Brain microvascular endothelial cell (primary cell): ENCODE data around the gene CNNM2.

Experiments used
- DNase-seq: peaks from one replicate; pipeline ENCODE4 v3.0.0-alpha.2; 2020
- H3K27ac ChIP-seq: fragments of 250-450 bp; sonication (Bioruptor Pico); 2 replicates; pipeline ENCODE4 v1.5.1; 2020; ENCODE audit warnings: mild to moderate bottlenecking, moderate library complexity
- H3K27me3 ChIP-seq: fragments of 250-450 bp; sonication (Bioruptor Pico); replicated peaks from 2 replicates; pipeline ENCODE4 v1.5.1; 2020; ENCODE audit warnings: mild to moderate bottlenecking
- H3K36me3 ChIP-seq: fragments of 250-450 bp; sonication (Bioruptor Pico); replicated peaks from 2 replicates; pipeline ENCODE4 v1.5.1; 2020; ENCODE audit warnings: mild to moderate bottlenecking
- H3K4me3 ChIP-seq: 2 replicates; pipeline ENCODE4 v1.5.1; 2011; ENCODE audit warnings: low read depth, mild to moderate bottlenecking, control low read depth, low read length, moderate library complexity
- in situ Hi-C: cut with HindIII; loops from 2 replicates; pipeline ENCODE4 v1.10.0; 2017; ENCODE audit warnings: low sequenced_read_pairs, low pct_ligation_motif_present
- TF ChIP-seq, protein P1 (sequence below): IDR thresholded peaks from 2 replicates; pipeline ENCODE4 v1.5.1; 2011; ENCODE audit warnings: low read depth, mild to moderate bottlenecking, moderate library complexity, low read length, control low read depth, inconsistent platforms; ENCODE audit errors: missing control alignments

CNNM2 gene

DNA sequence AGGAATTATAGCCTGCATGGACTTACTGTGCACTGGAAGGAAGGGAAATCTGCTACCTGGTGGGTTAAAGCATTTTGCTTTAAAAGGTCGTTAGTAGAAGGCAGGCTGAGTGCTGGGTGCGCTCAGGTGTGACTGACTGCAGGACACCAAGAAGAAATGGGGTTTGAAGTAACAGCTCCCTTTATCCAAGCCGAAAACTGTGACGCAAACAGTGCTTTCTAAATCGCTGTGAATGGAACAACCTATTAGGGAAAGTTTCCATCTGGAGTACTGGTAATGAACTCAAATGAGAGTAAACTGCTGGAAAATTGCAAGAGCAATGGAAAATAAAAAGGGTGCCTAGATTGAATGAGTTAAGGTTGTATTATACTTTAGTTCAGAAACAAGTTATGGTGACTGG lies 95.3 kb downstream of the CNNM2 start:
- Histone ChIP-seq H3K4me3 (no peak overlapping the region), H3K27me3 (no peaks in the 10 kb centered on the region), H3K27ac (no peak overlapping the region), H3K36me3 (no peaks in the 10 kb centered on the region)
- TF ChIP-seq, protein P1, sequence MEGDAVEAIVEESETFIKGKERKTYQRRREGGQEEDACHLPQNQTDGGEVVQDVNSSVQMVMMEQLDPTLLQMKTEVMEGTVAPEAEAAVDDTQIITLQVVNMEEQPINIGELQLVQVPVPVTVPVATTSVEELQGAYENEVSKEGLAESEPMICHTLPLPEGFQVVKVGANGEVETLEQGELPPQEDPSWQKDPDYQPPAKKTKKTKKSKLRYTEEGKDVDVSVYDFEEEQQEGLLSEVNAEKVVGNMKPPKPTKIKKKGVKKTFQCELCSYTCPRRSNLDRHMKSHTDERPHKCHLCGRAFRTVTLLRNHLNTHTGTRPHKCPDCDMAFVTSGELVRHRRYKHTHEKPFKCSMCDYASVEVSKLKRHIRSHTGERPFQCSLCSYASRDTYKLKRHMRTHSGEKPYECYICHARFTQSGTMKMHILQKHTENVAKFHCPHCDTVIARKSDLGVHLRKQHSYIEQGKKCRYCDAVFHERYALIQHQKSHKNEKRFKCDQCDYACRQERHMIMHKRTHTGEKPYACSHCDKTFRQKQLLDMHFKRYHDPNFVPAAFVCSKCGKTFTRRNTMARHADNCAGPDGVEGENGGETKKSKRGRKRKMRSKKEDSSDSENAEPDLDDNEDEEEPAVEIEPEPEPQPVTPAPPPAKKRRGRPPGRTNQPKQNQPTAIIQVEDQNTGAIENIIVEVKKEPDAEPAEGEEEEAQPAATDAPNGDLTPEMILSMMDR = no peak
- in situ Hi-C loops = no loop called here
- no peak for DNase-seq

DNA sequence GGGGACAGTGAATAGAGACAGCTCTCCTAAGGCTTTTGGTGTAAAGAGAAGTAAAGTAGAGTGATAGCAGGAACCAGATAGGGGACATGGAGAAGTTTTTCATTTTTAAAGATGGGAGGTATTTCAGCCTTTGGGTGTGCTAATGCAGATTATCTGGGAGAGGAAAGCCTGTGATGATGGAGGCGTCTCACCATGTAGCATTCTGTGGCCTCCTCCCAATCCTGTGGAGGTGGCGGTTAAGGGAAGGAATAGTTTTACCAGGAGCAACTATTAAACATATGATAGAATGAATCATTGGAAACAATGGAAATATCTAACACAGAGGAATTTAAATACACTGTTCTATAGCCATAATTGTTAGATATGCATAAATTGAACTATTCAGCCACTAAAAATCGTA lies 101.3 kb downstream of the CNNM2 start:
- no peaks in the 10 kb centered on the region for H3K27me3 ChIP-seq
- in situ Hi-C loops = no loop called here
- DNase-seq = no peak
- H3K4me3 ChIP-seq = no peak overlapping the region
- H3K27ac ChIP-seq = no peak overlapping the region
- TF ChIP-seq, protein P1 = no peak
- no peaks in the 10 kb centered on the region for H3K36me3 ChIP-seq

DNA sequence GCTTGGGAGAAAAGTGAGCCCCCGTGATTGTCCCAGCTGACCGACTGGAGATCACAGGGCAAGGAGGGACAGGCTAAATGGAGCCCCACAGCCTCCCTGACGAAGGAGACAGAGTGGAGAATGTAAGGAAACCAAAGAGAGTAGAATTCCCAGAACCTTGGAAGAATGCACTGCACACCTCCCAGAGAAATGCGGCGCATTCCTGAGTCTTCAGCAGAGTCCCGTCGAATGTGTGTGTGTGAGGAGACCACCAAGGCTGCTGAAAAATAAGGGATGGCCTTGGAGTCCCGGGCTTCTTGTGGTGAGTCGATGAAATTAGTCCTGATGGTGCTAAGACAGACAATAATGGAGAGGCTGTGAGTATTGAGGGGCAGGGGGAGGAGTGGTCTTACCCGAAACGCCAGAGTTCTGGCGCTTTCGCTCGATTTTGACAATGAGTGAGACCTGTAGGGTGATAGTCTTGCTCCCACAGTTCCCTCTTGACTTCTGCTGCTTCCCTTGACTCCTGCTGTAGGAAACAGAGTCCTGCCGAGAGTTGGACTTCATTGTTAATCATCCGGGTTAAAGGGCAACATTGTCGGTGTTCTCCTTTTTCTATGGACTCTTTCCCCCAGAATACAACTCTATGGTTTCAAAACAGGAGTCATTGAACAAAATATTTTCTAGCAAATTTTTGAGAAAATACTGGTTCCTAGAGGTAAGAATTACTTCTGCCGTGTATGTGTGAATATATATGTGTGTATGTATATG lies 103.2 kb downstream of the CNNM2 start:
- Histone ChIP-seq H3K27me3 (no peaks in the 10 kb centered on the region), H3K4me3 (no peak overlapping the region), H3K36me3 (no peaks in the 10 kb centered on the region), H3K27ac (peak overlapping the region; percentile 62)
- in situ Hi-C loops = no loop called here
- no peak for DNase-seq
- TF ChIP-seq, protein P1 = no peak

DNA sequence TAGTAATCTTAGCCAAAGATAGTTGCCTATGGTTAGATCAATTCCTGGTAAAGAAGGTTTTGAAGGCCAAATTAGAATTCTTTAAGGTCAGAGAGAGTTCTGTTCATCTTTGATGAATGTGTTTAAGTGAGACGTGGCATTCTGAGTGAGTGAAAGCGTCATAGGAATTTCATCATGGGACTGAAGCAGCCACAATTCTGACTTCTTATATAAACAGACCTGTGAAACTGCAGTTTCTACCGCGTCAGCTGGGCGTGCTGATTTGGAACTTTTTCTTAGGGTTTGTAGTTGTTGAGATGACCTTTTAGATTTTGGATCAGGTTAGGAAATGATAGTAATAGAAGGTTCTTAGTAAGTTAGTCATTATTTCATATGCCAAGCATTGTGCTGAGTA lies 103.8 kb downstream of the CNNM2 start:
- no peaks in the 10 kb centered on the region for H3K36me3 ChIP-seq
- H3K27ac ChIP-seq = peak overlapping the region; percentile 62
- TF ChIP-seq, protein P1 = no peak
- no peaks in the 10 kb centered on the region for H3K27me3 ChIP-seq
- in situ Hi-C loops = no loop called here
- H3K4me3 ChIP-seq = no peak overlapping the region
- DNase-seq = peak; percentile 93

DNA sequence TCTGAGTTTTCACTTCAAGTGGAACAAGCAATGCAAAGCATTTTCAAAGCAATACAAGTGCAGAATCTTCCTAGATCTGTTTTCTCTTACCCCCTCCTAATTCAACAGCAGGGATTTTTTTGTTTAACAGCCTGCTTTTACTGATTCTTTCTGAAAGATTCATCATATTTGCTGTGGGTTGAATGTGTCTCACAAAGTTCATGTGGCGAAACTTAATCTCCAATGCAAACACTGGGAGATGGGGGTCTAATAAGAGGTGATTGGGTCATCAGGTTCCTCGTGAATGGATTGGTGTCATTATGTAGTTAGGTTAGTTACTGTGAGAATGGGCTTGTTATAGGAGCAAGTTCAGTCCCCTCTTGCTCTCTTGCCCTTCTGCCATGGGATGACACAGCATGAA lies 107.6 kb downstream of the CNNM2 start:
- in situ Hi-C loops = no loop called here
- H3K36me3 ChIP-seq = no peaks in the 10 kb centered on the region
- no peaks in the 10 kb centered on the region for H3K27me3 ChIP-seq
- TF ChIP-seq, protein P1 = no peak
- H3K4me3 ChIP-seq = no peak overlapping the region
- DNase-seq = no peak
- H3K27ac ChIP-seq = no peak overlapping the region

DNA sequence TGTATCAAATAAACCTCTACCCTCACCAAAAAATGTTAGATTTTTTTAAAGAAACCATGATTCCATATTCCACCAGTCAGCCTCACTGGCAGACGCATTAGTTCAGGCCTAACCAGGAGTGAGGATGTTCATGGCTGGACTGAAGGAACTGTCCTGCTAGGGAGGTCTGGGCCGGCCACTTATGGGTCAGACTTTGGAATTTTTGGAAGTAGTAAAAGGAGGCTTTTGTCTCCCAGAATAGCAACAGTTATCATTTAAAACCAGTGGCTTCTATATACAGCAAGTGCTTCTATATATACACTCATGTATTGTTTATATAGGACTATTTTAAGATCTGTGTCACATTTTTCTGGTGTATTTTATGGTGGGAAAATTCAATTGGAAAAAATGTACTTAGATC lies 120.5 kb downstream of the CNNM2 start:
- DNase-seq = no peak
- Histone ChIP-seq H3K4me3 (no peak overlapping the region), H3K27me3 (no peaks in the 10 kb centered on the region), H3K27ac (no peak overlapping the region), H3K36me3 (no peaks in the 10 kb centered on the region)
- in situ Hi-C loops = no loop called here
- TF ChIP-seq, protein P1 = no peak
